RWPE2 (cell line): Measurements from ENCODE around the gene FBXL12.

ENCODE experiments used
- ATAC-seq: fragments of 200-7000 bp; cut with Tn5 transposase; 3 replicates; pipeline ENCODE4 v1.9.1; 2021; ENCODE audit warnings: low read depth
- DNase-seq: peaks from one replicate; pipeline ENCODE4 v3.0.0-alpha.2; 2020; ENCODE audit warnings: low spot score
- H3K27ac ChIP-seq: fragments of 450-650 bp; 2 replicates; pipeline ENCODE4 v1.5.1; 2017; ENCODE audit warnings: mild to moderate bottlenecking; ENCODE audit not compliant: poor library complexity, severe bottlenecking
- H3K27me3 ChIP-seq: fragments of 250-450 bp; sonication (Bioruptor Pico); 2 replicates; pipeline ENCODE4 v1.5.1; 2021; ENCODE audit warnings: mild to moderate bottlenecking, moderate library complexity; ENCODE audit not compliant: insufficient read depth, poor library complexity, severe bottlenecking
- H3K36me3 ChIP-seq: fragments of 250-450 bp; sonication (Bioruptor Pico); 2 replicates; pipeline ENCODE4 v1.5.1; 2020; ENCODE audit warnings: low read depth, mild to moderate bottlenecking, moderate library complexity
- H3K4me1 ChIP-seq: fragments of 250-450 bp; sonication (Bioruptor Pico); 2 replicates; pipeline ENCODE4 v1.5.1; 2021; ENCODE audit warnings: mild to moderate bottlenecking, moderate library complexity; ENCODE audit not compliant: insufficient read depth, poor library complexity, severe bottlenecking
- H3K4me3 ChIP-seq: fragments of 250-450 bp; sonication (Bioruptor Pico); 2 replicates; pipeline ENCODE4 v1.5.1; 2021; ENCODE audit warnings: mild to moderate bottlenecking, moderate library complexity; ENCODE audit not compliant: severe bottlenecking
- H3K9me3 ChIP-seq: fragments of 250-450 bp; sonication (Bioruptor Pico); 2 replicates; pipeline ENCODE4 v1.5.1; 2021; ENCODE audit warnings: mild to moderate bottlenecking, moderate library complexity; ENCODE audit not compliant: severe bottlenecking
- CTCF ChIP-seq: fragments of 450-650 bp; IDR thresholded peaks from one replicate; pipeline ENCODE4 v1.5.1; 2017; ENCODE audit warnings: mild to moderate bottlenecking, moderate library complexity; ENCODE audit not compliant: poor library complexity, severe bottlenecking

FBXL12 gene

GRCh38 chr19:9856609-9857008 lies 37.7 kb upstream of the FBXL12 start:
- Histone ChIP-seq H3K36me3 (no peaks in the 10 kb centered on the region), H3K4me3 (no peak overlapping the region), H3K4me1 (no peaks in the 10 kb centered on the region), H3K9me3 (no peaks in the 10 kb centered on the region), H3K27ac (no peak overlapping the region), H3K27me3 (no peaks in the 10 kb centered on the region)
- DNase-seq (no peak), ATAC-seq (no peak)
- TF ChIP-seq CTCF, result no peak

- Histone ChIP-seq H3K27me3 (no peaks in the 10 kb centered on the region), H3K9me3 (no peaks in the 10 kb centered on the region), H3K27ac (no peak overlapping the region), H3K4me1 (no peaks in the 10 kb centered on the region), H3K36me3 (no peaks in the 10 kb centered on the region), H3K4me3 (no peak overlapping the region)
- no peak for ATAC-seq
- DNase-seq, result no peak
- TF ChIP-seq CTCF, result no peak
Measured at GRCh38 chr19:9854282-9854846, 35.5 kb upstream of the FBXL12 start.

- Histone ChIP-seq H3K27ac (no peak overlapping the region), H3K36me3 (peaks cover 6% of the 10 kb centered on the region; the same call in 1 of the 2 replicates), H3K27me3 (no peaks in the 10 kb centered on the region), H3K4me3 (no peak overlapping the region), H3K9me3 (no peaks in the 10 kb centered on the region), H3K4me1 (no peaks in the 10 kb centered on the region)
- DNase-seq (no peak), ATAC-seq (no peak)
- no peak for TF ChIP-seq CTCF
Measured at GRCh38 chr19:9850235-9850959, 31.5 kb upstream of the FBXL12 start.

- Histone ChIP-seq H3K9me3 (no peaks in the 10 kb centered on the region), H3K27me3 (no peaks in the 10 kb centered on the region), H3K27ac (no peak overlapping the region), H3K4me3 (no peak overlapping the region), H3K36me3 (peaks cover 6% of the 10 kb centered on the region; the same call in 1 of the 2 replicates), H3K4me1 (no peaks in the 10 kb centered on the region)
- no peak for DNase-seq
- TF ChIP-seq CTCF, result no peak
- no peak for ATAC-seq
Measured at GRCh38 chr19:9849791-9850190, 30.9 kb upstream of the FBXL12 start.

GRCh38 chr19:9848762-9849161 lies 29.9 kb upstream of the FBXL12 start:
- Histone ChIP-seq H3K36me3 (peaks cover 13% of the 10 kb centered on the region), H3K27me3 (no peaks in the 10 kb centered on the region), H3K27ac (no peak overlapping the region), H3K4me3 (no peak overlapping the region), H3K9me3 (no peaks in the 10 kb centered on the region), H3K4me1 (no peaks in the 10 kb centered on the region)
- TF ChIP-seq CTCF, result no peak
- DNase-seq (no peak), ATAC-seq (no peak)
